Activated CD4-positive, alpha-beta T cell treated with anti-CD3 and anti-CD28 coated beads, Interleukin-2, amount 10 ng/mL, durations not matched to agents 7 days and 5 days (primary cell): Measurements from ENCODE around the gene SIPA1L2. TPM values are rescaled to one million over a fixed set of nuclear protein-coding genes. Genes with fewer than 3 reads are reported as not detected.

Experiments used
- CTCF ChIA-PET: fragments of 350-600 bp; sonication (Branson Sonifier 250); formaldehyde crosslinking; loops from one replicate; lab custom pipeline; 2021; ENCODE audit warnings: antibody characterized with exemption; lab: Charles Lee
- POLR2A ChIA-PET: fragments of 350-600 bp; sonication (Branson Sonifier 250); formaldehyde crosslinking; loops from one replicate; lab custom pipeline; 2021; ENCODE audit warnings: antibody characterized with exemption; lab: Charles Lee
- DNase-seq: peaks from one replicate; pipeline ENCODE4 v3.0.0-alpha.2; 2020
- H3K27ac Mint-ChIP-seq: one replicate; pipeline ENCODE4 v1.8.0; 2021; ENCODE audit warnings: mild to moderate bottlenecking, moderate library complexity, mixed read lengths
- H3K27me3 Mint-ChIP-seq: one replicate; pipeline ENCODE4 v1.8.0; 2021; ENCODE audit warnings: mixed read lengths
- H3K36me3 Mint-ChIP-seq: one replicate; pipeline ENCODE4 v1.8.0; 2021; ENCODE audit warnings: low read depth, mixed read lengths
- H3K4me1 Mint-ChIP-seq: one replicate; pipeline ENCODE4 v1.8.0; 2021; ENCODE audit warnings: mixed read lengths
- H3K4me3 Mint-ChIP-seq: one replicate; pipeline ENCODE4 v1.8.0; 2021; ENCODE audit warnings: mild to moderate bottlenecking, moderate library complexity, mixed read lengths
- H3K9me3 Mint-ChIP-seq: one replicate; pipeline ENCODE4 v1.8.0; 2021; ENCODE audit warnings: mixed read lengths
- total RNA-seq, 2 experiments: library from RNA; stranded (reverse); gene quantifications; one replicate each; pipeline ENCODE4 v1.2.3, GENCODE V29; 2021

Gene SIPA1L2
- total RNA-seq, 2 experiments from 2014 or later: 0.62 to 0.77 TPM

DNA sequence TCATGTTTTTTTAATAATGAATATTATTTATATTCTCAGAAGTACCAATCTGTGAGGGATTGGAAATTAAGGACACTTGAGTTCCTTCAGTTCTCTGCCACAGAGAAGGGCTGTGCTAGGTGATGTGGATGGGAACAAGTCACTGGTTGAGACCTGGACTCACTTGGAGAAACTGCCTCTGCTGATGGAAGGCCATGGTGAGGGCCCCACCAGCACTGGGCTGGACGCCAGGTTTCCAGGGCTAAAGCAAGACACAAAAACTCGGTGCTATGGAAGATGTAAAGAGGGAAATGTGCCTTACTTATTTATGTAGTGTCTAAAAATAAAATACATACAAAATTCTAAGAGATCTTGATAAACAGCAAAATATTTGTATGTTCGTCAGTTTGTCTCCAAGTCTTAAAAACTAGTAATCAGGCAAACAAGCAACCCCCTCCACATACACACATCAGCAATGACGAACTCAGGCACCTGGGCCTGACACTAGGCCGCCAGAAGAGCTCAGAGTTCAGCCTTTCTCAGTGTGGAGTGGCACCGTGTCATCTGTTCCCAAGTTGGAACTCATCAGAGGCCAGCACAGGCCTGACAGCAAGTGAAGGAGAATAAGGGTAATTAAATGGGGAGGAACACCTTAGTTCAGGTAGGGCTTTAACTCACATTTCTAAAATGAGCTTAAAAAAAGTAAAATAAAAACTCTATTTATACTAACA, 19.6 kb downstream of the SIPA1L2 start:
- DNase-seq: no peak
- ChIA-PET POLR2A (no interaction called here), CTCF (no interaction called here)
- Mint-ChIP-seq H3K27ac (no peak overlapping the region), H3K4me3 (no peak overlapping the region), H3K4me1 (peaks cover 16% of the 10 kb centered on the region), H3K9me3 (no peaks in the 10 kb centered on the region), H3K27me3 (peaks cover 1% of the 10 kb centered on the region), H3K36me3 (no peaks in the 10 kb centered on the region)

- ChIA-PET CTCF (interaction anchor here (1.0 to 1.7 kb wide), 2 partner anchors 10 to 377 kb away, joined by 3 to 5 read pairs; no protein-coding TSS in a partner anchor), POLR2A (no interaction called here)
- Mint-ChIP-seq H3K9me3 (peaks cover 8% of the 10 kb centered on the region), H3K27me3 (no peaks in the 10 kb centered on the region), H3K4me1 (peaks cover 11% of the 10 kb centered on the region), H3K27ac (no peak overlapping the region), H3K4me3 (no peak overlapping the region), H3K36me3 (no peaks in the 10 kb centered on the region)
- DNase-seq: no peak
Observed at GRCh38 chr1:232608427-232608826, 21.5 kb downstream of the SIPA1L2 start.

- peak overlapping the region; percentile 20 for H3K27ac Mint-ChIP-seq
- H3K4me1 Mint-ChIP-seq: peaks cover 37% of the 10 kb centered on the region
- H3K36me3 Mint-ChIP-seq: peaks cover 9% of the 10 kb centered on the region
- peaks cover 14% of the 10 kb centered on the region for H3K9me3 Mint-ChIP-seq
- ChIA-PET CTCF (interaction anchor here (1.5 kb wide), 1 partner anchor 14 kb away, joined by 4 read pairs; no protein-coding TSS in a partner anchor), POLR2A (no interaction called here)
- H3K4me3 Mint-ChIP-seq: no peak overlapping the region
- no peaks in the 10 kb centered on the region for H3K27me3 Mint-ChIP-seq
- no peak for DNase-seq
Observed at GRCh38 chr1:232602622-232603021, 27.3 kb downstream of the SIPA1L2 start.

GRCh38 chr1:232600424-232601258, 29.3 kb downstream of the SIPA1L2 start:
- Mint-ChIP-seq H3K27ac (peak overlapping the region; percentile 73), H3K9me3 (peaks cover 16% of the 10 kb centered on the region), H3K4me3 (no peak overlapping the region), H3K36me3 (peaks cover 15% of the 10 kb centered on the region), H3K4me1 (peaks cover 49% of the 10 kb centered on the region), H3K27me3 (no peaks in the 10 kb centered on the region)
- DNase-seq: no peak
- POLR2A ChIA-PET: no interaction called here
- CTCF ChIA-PET: interaction anchor here (0.9 to 1.5 kb wide), 2 partner anchors 10 to 18 kb away, joined by 3 to 4 read pairs; no protein-coding TSS in a partner anchor

GRCh38 chr1:232599178-232600041, 30.5 kb downstream of the SIPA1L2 start:
- H3K4me1 Mint-ChIP-seq: peaks cover 49% of the 10 kb centered on the region
- peaks cover 15% of the 10 kb centered on the region for H3K36me3 Mint-ChIP-seq
- peak overlapping the region; percentile 56 for H3K27ac Mint-ChIP-seq
- ChIA-PET CTCF (interaction anchor here (1.1 to 1.8 kb wide), 4 partner anchors 8 to 16 kb away, joined by 3 to 6 read pairs (median 4); no protein-coding TSS in a partner anchor), POLR2A (no interaction called here)
- H3K27me3 Mint-ChIP-seq: no peaks in the 10 kb centered on the region
- DNase-seq: no peak
- H3K4me3 Mint-ChIP-seq: no peak overlapping the region
- peaks cover 15% of the 10 kb centered on the region for H3K9me3 Mint-ChIP-seq

DNA sequence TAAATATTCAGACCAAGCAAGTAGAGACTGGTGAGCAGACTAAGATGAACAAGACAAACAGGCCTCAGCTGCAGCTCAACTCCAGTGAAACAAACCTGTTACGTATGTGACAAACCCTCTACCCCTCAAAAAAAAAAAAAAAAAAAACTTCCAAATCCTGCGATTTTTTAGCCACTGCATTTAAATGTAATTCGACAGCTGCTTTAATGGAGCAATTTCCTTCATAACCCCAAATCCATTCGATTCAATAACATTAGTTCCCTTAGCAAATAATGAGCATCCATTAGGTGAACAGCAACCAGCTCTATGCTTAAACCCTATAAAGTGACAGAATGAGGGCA, 31.1 kb downstream of the SIPA1L2 start:
- peaks cover 46% of the 10 kb centered on the region for H3K4me1 Mint-ChIP-seq

GRCh38 chr1:232598133-232598532, 31.8 kb downstream of the SIPA1L2 start:
- Mint-ChIP-seq H3K4me3 (no peak overlapping the region), H3K4me1 (peaks cover 46% of the 10 kb centered on the region), H3K27ac (no peak overlapping the region), H3K36me3 (peaks cover 13% of the 10 kb centered on the region), H3K27me3 (no peaks in the 10 kb centered on the region), H3K9me3 (peaks cover 5% of the 10 kb centered on the region)
- ChIA-PET POLR2A (no interaction called here), CTCF (interaction anchor here (0.6 to 1.8 kb wide), 6 partner anchors 9 to 439 kb away, joined by 3 to 6 read pairs (median 4); partner anchors contain the start of gene SIPA1L2)
- DNase-seq: no peak

More for the DNA sequence above, 31.1 kb downstream of the SIPA1L2 start:
- ChIA-PET POLR2A (no interaction called here), CTCF (interaction anchor here (1.1 to 1.8 kb wide), 3 partner anchors 9 to 14 kb away, joined by 3 to 6 read pairs (median 5); no protein-coding TSS in a partner anchor)
- H3K27ac Mint-ChIP-seq: no peak overlapping the region
- peaks cover 15% of the 10 kb centered on the region for H3K36me3 Mint-ChIP-seq
- peaks cover 11% of the 10 kb centered on the region for H3K9me3 Mint-ChIP-seq
- H3K4me3 Mint-ChIP-seq: no peak overlapping the region
- no peak for DNase-seq
- no peaks in the 10 kb centered on the region for H3K27me3 Mint-ChIP-seq

GRCh38 chr1:232597721-232598120, 32.2 kb downstream of the SIPA1L2 start:
- Mint-ChIP-seq H3K4me1 (peaks cover 46% of the 10 kb centered on the region), H3K27ac (peak overlapping the region; percentile 82)
- CTCF ChIA-PET: interaction anchor here (0.9 to 1.8 kb wide), 4 partner anchors 8 to 33 kb away, joined by 3 to 6 read pairs (median 4); partner anchors contain the start of gene SIPA1L2

DNA sequence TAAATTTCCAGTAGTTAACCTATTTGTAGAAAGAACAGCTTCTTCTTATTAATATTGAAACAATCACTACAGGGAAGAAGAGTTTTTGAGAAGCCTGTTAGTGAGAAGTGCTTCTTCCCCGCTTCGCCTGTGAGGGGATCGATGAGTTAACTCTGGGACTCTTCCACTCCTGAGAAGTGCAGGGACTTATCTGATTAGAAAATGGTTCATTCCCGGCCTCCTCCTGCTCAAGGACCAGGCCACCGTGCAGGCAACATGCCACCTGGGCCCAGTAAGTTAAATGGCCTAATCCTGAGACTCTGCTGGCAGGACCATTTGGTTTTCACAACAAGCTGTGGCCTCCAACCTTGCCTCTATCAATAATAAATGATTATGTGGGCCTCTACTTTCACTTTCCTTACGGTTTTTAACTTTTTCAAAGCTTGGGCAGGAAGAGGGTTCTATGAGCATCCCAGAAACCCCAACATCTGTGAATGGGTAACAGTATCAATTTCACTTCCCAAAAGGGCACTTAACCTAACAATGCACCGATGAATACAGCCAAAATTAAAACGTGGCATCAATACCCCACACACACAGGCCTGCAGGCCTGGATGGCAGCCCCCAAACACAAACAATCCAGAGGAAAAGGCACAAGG, 33.1 kb downstream of the SIPA1L2 start:
- Mint-ChIP-seq H3K27ac (peak overlapping the region; percentile 82), H3K27me3 (no peaks in the 10 kb centered on the region), H3K9me3 (peaks cover 2% of the 10 kb centered on the region), H3K4me1 (peaks cover 46% of the 10 kb centered on the region), H3K4me3 (no peak overlapping the region), H3K36me3 (peaks cover 10% of the 10 kb centered on the region)
- POLR2A ChIA-PET: interaction anchor here (0.5 kb wide), 1 partner anchor 9 kb away, joined by 4 read pairs; no protein-coding TSS in a partner anchor
- no peak for DNase-seq
- CTCF ChIA-PET: interaction anchor here (1.1 to 1.5 kb wide), 2 partner anchors 19 to 33 kb away, joined by 3 to 4 read pairs; partner anchors contain the start of gene SIPA1L2

More at GRCh38 chr1:232597721-232598120, 32.2 kb downstream of the SIPA1L2 start:
- Mint-ChIP-seq H3K27me3 (no peaks in the 10 kb centered on the region), H3K4me3 (no peak overlapping the region), H3K36me3 (peaks cover 12% of the 10 kb centered on the region), H3K9me3 (peaks cover 2% of the 10 kb centered on the region)
- POLR2A ChIA-PET: no interaction called here
- DNase-seq: no peak

DNA sequence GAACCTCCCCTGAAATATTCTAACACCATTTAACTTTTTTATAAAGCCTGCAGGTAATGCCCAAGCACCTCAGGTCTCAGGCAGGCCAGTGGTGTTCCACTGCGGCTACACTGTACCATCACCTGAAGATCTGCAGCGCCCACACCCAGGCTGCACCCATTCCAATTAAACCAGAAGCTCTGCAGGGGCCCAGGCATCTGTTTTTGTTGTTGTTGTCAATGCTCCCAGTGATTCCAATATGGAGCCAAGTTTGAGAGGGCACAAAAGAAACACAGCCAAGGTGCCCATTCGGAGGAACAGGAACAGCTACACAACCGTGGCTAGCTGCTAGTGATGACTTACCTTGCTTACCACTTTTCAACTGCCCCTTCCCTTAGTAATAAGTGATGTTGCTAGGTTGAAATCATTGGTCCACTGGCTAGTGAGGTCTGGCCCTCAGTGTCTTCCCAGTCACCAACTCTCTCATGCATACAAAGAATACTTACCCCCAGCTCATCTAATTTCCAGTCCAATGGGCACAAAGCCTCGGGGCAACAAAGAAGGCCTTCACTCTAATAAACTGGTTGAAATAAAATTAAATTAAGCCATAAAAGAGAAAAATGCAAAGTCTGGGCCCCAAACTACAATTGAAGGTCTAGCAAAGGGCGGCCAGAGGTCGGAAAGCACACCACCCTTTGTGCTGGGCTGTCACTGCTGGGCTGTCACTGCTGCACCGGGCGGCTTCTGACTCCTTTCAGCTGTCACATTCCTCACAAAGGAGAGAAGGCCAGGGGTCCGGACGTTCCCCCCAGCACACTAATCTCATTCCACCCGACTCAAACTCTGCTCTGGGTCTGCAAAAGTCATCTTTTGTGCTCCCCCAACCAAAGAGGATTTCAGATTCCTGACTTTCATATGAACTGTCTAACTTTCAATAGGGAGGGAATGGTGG, 34.9 kb downstream of the SIPA1L2 start:
- CTCF ChIA-PET: interaction anchor here (0.8 to 2.3 kb wide), 3 partner anchors 11 to 33 kb away, joined by 3 to 6 read pairs (median 3); no protein-coding TSS in a partner anchor

More for the DNA sequence above, 34.9 kb downstream of the SIPA1L2 start:
- no peak for DNase-seq
- POLR2A ChIA-PET: no interaction called here
- peaks cover 11% of the 10 kb centered on the region for H3K36me3 Mint-ChIP-seq
- H3K9me3 Mint-ChIP-seq: peaks cover 2% of the 10 kb centered on the region
- no peak overlapping the region for H3K4me3 Mint-ChIP-seq
- H3K27me3 Mint-ChIP-seq: no peaks in the 10 kb centered on the region
- peaks cover 45% of the 10 kb centered on the region for H3K4me1 Mint-ChIP-seq
- no peak overlapping the region for H3K27ac Mint-ChIP-seq
